Keratinocyte (primary cell): ENCODE data around the gene ADARB2.

ENCODE experiments used
- CTCF ChIP-seq, 3 experiments: IDR thresholded peaks in 1 of 3; conservative IDR thresholded peaks in 1 of 3; optimal IDR thresholded peaks in 1 of 3; 2 replicates in 2 of 3; 3 replicates in 1 of 3; pipeline versions ENCODE3 to v1.5.1; 2011; ENCODE audit warnings: low read length in 3 of 3, mild to moderate bottlenecking in 3 of 3, moderate library complexity in 2 of 3, control low read depth in 1 of 3, inconsistent platforms in 1 of 3; ENCODE audit not compliant: insufficient read depth in 2 of 3; ENCODE audit errors: extremely low read depth in 1 of 3
- EZH2 ChIP-seq: IDR thresholded peaks from one replicate; pipeline ENCODE4 v1.6.1; 2012; ENCODE audit warnings: inconsistent platforms, mild to moderate bottlenecking, low read length, moderate library complexity

- TF ChIP-seq CTCF (optimal IDR thresholded peaks at IDR 0.05 in 1 of 3, IDR thresholded peaks at IDR 0.05 in 1 of 3, conservative IDR thresholded peaks at IDR 0.05 in 1 of 3; ENCODE audit: extremely low read depth in 1 of 3, insufficient read depth in 2 of 3, low read length in 3 of 3) (no peak), EZH2 (no peak)
Measured at GRCh38 chr10:1410032-1410431, 327.3 kb downstream of the ADARB2 start.
